Measurements from ENCODE around the gene ROBO2.

Gene ROBO2

DNA sequence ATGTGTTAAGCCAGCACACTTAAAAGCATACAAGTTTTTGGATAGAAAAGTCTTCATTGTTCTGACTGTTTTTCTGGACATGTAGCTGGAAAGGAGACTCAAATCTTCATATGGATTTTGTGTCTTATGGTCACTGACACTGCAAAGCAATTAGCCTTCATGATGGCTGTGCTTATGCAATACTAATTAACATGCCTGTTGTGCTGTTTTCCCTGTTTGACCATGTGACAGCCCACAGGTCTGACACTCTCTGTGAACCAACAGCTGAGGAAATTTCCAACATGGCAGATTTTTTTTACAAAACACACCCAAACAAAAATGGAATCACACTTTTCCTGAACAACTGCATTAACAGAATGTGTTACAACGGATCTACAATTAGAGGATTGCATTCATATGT is 248.4 kb downstream of the ROBO2 start (continued):
- TF ChIP-seq, protein P1, sequence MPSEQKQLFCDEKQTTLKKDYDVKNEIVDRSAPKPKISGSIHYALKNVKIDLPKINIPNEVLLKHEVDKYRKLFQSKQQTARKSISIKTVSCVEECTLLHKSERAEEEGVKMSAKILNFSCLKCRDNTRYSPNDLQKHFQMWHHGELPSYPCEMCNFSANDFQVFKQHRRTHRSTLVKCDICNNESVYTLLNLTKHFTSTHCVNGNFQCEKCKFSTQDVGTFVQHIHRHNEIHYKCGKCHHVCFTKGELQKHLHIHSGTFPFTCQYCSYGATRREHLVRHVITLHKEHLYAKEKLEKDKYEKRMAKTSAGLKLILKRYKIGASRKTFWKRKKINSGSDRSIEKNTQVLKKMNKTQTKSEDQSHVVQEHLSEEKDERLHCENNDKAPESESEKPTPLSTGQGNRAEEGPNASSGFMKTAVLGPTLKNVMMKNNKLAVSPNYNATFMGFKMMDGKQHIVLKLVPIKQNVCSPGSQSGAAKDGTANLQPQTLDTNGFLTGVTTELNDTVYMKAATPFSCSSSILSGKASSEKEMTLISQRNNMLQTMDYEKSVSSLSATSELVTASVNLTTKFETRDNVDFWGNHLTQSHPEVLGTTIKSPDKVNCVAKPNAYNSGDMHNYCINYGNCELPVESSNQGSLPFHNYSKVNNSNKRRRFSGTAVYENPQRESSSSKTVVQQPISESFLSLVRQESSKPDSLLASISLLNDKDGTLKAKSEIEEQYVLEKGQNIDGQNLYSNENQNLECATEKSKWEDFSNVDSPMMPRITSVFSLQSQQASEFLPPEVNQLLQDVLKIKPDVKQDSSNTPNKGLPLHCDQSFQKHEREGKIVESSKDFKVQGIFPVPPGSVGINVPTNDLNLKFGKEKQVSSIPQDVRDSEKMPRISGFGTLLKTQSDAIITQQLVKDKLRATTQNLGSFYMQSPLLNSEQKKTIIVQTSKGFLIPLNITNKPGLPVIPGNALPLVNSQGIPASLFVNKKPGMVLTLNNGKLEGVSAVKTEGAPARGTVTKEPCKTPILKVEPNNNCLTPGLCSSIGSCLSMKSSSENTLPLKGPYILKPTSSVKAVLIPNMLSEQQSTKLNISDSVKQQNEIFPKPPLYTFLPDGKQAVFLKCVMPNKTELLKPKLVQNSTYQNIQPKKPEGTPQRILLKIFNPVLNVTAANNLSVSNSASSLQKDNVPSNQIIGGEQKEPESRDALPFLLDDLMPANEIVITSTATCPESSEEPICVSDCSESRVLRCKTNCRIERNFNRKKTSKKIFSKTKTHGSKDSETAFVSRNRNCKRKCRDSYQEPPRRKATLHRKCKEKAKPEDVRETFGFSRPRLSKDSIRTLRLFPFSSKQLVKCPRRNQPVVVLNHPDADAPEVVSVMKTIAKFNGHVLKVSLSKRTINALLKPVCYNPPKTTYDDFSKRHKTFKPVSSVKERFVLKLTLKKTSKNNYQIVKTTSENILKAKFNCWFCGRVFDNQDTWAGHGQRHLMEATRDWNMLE (tag by site-specific recombination; conservative IDR thresholded peaks at IDR 0.05; ENCODE audit: low read depth), result no peak
- no peak for TF ChIP-seq ZBTB1 (tag by site-specific recombination; IDR thresholded peaks at IDR 0.05)
- TF ChIP-seq ZNF660 (tag by site-specific recombination; IDR thresholded peaks at IDR 0.05), result no peak

DNA sequence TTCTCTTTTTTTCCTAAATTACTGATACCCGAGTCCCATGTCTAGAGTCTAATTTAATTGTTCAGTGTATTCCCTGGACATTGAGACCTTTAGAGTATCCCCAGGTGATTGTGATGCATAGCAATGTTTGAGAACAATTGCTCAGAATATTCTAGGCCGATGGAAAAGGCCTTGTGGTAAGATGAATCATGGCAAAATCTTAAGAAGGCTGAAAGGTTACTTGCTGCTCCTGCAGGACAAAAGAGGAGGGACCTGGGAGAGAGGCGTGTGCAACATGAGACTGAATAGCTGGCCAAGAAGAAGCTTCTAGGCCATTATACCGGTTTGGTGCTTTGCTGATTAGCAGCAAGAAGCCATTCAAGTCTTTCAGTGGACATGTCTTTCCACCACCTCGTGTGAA is 256.6 kb downstream of the ROBO2 start:
- no peaks in the 10 kb centered on the region for H3K36me3 ChIP-seq (ENCODE audit: control insufficient read depth in 2 of 2, insufficient read depth in 1 of 2, low read length in 2 of 2)
- no peak overlapping the region for H3K4me3 ChIP-seq (ENCODE audit: low read depth, low read length)
- no peaks in the 10 kb centered on the region for H3K4me1 ChIP-seq (ENCODE audit: control insufficient read depth, insufficient read depth, low read length)
- H3K9me3 ChIP-seq (ENCODE audit: control insufficient read depth, insufficient read depth, low read depth, low read length), result no peaks in the 10 kb centered on the region
- no peak for TF ChIP-seq ZBTB20 (tag by site-specific recombination; IDR thresholded peaks at IDR 0.05)
- TF ChIP-seq ZNF132 (tag by site-specific recombination; IDR thresholded peaks at IDR 0.05; ENCODE audit: borderline replicate concordance), result no peak
- no peak for TF ChIP-seq ZNF391 (tag by site-specific recombination; IDR thresholded peaks at IDR 0.05; ENCODE audit: borderline replicate concordance, low read depth)
- no peak for TF ChIP-seq ZNF626 (tag by site-specific recombination; IDR thresholded peaks at IDR 0.05)
- TF ChIP-seq, protein P2, sequence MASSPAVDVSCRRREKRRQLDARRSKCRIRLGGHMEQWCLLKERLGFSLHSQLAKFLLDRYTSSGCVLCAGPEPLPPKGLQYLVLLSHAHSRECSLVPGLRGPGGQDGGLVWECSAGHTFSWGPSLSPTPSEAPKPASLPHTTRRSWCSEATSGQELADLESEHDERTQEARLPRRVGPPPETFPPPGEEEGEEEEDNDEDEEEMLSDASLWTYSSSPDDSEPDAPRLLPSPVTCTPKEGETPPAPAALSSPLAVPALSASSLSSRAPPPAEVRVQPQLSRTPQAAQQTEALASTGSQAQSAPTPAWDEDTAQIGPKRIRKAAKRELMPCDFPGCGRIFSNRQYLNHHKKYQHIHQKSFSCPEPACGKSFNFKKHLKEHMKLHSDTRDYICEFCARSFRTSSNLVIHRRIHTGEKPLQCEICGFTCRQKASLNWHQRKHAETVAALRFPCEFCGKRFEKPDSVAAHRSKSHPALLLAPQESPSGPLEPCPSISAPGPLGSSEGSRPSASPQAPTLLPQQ (tag by site-specific recombination; IDR thresholded peaks at IDR 0.05), result no peak
- no peak for TF ChIP-seq ZNF548 (tag by site-specific recombination; IDR thresholded peaks at IDR 0.05)
- TF ChIP-seq, protein P3, sequence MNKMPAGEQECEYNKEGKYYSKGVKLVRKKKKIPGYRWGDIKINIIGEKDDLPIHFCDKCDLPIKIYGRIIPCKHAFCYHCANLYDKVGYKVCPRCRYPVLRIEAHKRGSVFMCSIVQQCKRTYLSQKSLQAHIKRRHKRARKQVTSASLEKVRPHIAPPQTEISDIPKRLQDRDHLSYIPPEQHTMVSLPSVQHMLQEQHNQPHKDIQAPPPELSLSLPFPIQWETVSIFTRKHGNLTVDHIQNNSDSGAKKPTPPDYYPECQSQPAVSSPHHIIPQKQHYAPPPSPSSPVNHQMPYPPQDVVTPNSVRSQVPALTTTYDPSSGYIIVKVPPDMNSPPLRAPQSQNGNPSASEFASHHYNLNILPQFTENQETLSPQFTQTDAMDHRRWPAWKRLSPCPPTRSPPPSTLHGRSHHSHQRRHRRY (tag by site-specific recombination; IDR thresholded peaks at IDR 0.05), result no peak
- TF ChIP-seq ZFP3 (tag by site-specific recombination; IDR thresholded peaks at IDR 0.05; ENCODE audit: low read depth), result no peak
- no peak for TF ChIP-seq MYNN (tag by site-specific recombination; IDR thresholded peaks at IDR 0.05; ENCODE audit: borderline replicate concordance)
- TF ChIP-seq ZNF23 (tag by site-specific recombination; IDR thresholded peaks at IDR 0.05; ENCODE audit: borderline replicate concordance), result no peak
- TF ChIP-seq PRDM1 (tag by site-specific recombination; IDR thresholded peaks at IDR 0.05), result no peak
- TF ChIP-seq, protein P4, sequence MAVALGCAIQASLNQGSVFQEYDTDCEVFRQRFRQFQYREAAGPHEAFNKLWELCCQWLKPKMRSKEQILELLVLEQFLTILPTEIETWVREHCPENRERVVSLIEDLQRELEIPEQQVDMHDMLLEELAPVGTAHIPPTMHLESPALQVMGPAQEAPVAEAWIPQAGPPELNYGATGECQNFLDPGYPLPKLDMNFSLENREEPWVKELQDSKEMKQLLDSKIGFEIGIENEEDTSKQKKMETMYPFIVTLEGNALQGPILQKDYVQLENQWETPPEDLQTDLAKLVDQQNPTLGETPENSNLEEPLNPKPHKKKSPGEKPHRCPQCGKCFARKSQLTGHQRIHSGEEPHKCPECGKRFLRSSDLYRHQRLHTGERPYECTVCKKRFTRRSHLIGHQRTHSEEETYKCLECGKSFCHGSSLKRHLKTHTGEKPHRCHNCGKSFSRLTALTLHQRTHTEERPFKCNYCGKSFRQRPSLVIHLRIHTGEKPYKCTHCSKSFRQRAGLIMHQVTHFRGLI (tag by site-specific recombination; IDR thresholded peaks at IDR 0.05), result no peak
- no peak for TF ChIP-seq KLF10 (tag by site-specific recombination; IDR thresholded peaks at IDR 0.05)
- no peak for TF ChIP-seq ZNF521 (tag by site-specific recombination; IDR thresholded peaks at IDR 0.05)
- TF ChIP-seq, protein P5, sequence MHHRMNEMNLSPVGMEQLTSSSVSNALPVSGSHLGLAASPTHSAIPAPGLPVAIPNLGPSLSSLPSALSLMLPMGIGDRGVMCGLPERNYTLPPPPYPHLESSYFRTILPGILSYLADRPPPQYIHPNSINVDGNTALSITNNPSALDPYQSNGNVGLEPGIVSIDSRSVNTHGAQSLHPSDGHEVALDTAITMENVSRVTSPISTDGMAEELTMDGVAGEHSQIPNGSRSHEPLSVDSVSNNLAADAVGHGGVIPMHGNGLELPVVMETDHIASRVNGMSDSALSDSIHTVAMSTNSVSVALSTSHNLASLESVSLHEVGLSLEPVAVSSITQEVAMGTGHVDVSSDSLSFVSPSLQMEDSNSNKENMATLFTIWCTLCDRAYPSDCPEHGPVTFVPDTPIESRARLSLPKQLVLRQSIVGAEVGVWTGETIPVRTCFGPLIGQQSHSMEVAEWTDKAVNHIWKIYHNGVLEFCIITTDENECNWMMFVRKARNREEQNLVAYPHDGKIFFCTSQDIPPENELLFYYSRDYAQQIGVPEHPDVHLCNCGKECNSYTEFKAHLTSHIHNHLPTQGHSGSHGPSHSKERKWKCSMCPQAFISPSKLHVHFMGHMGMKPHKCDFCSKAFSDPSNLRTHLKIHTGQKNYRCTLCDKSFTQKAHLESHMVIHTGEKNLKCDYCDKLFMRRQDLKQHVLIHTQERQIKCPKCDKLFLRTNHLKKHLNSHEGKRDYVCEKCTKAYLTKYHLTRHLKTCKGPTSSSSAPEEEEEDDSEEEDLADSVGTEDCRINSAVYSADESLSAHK (tag by site-specific recombination; IDR thresholded peaks at IDR 0.05), result no peak
- TF ChIP-seq KLF7 (tag by site-specific recombination; IDR thresholded peaks at IDR 0.05; ENCODE audit: borderline replicate concordance), result no peak
- TF ChIP-seq ZNF791 (tag by site-specific recombination; IDR thresholded peaks at IDR 0.05), result no peak
- H3K27ac ChIP-seq (ENCODE audit: extremely low read depth, low read depth, low read length), result no peak overlapping the region
- POLR2A ChIA-PET, result no interaction called here
- CTCF ChIA-PET, result no interaction called here

Data from HEK293 (cell line).